Stimulated activated naive CD4-positive, alpha-beta T cell (primary cell): ENCODE measurements around the gene SYCP3.
A peak's percentile ranks its signal among the peaks of the same experiment; 100 is the strongest.
"Not testable (repeated sequence)": the region's sequence is repeated elsewhere in the genome, so short reads cannot be mapped to it uniquely, and the experiment has no call there.

Experiments used
- DNase-seq, 6 experiments: peaks; one replicate each; lab custom pipeline; 2025; lab: John Stamatoyannopoulos, UW

Gene SYCP3

GRCh38 chr12:101759396-101760047, 20.3 kb upstream of the SYCP3 start:
- DNase-seq: peak in 2 of 6 experiments; percentile 33 to 38

DNA sequence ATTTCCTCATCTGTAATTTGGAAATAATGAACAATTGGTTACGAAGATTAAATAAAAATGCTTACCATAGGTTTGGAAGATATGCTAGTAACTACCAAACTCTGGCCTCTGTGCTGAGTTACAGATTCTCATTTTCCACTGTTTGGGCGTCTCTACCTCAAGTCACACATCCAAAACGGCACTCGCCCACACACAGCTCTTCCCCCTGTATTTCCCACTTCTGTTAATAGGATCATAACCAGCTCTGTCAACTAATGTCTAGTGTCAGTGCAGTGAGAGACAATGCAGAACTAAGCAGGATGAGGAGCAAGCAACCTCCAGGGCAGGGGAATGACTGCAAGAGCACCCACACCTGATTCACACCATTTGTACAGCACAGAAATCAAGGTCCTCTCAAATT, 10.9 kb upstream of the SYCP3 start:
- DNase-seq: no peak

DNA sequence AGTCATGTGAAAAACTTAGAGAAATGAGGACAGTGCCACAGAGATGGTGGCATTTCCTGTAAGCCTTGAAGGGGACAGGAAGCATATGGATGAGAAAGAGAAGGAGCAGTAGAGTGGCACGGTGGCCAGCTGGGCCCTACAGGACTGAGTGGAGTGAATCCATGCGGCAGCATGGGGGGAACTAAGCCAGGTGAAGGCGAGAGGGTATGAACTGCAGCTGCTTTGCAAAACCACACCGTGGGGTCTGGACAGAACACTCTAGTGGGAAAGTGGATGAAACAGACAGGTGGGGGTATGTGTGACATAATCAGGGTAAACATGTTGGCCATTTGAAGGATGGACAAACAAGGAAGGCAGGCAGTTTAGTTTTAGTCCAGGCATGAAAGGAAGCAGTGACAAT, 10.4 kb upstream of the SYCP3 start:
- DNase-seq: no peak

DNA sequence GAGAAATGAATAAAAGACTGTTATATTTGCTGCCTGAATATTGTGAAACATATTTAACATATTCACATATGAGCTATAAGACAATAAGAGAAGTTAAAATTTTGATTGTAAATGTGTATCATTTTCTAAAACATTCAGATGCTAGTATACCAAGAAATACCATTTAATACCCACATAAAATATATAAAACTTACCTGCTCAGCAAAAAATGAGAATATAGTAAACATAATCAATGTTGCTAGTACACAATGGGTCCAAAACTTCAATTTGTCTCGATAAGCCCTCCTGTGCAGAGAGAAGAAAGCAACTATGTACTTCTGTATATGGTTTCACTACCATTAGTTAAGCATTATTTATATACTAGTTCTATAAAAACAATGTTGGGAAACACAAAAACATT, 9.6 kb upstream of the SYCP3 start:
- DNase-seq: no peak

DNA sequence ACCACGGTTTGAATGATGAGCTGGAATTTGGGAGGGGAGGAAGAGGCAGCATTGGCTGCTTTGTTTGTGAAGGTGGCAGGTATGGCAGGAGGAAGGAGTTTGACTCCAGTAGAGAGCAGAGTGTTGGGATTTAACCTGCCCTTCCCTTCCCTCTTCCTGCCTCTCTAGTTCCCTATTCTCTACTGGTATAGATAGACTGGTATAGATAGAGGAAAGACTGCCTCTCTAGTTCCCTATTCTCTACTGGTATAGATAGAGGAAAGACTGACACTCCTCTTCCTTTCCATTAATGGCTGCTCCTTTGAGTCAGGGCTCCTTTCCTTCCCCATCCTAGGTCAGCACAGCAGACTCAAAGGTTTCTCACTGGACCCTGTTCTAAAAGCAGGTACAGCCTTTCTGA, 8.4 kb upstream of the SYCP3 start:
- DNase-seq: no peak

DNA sequence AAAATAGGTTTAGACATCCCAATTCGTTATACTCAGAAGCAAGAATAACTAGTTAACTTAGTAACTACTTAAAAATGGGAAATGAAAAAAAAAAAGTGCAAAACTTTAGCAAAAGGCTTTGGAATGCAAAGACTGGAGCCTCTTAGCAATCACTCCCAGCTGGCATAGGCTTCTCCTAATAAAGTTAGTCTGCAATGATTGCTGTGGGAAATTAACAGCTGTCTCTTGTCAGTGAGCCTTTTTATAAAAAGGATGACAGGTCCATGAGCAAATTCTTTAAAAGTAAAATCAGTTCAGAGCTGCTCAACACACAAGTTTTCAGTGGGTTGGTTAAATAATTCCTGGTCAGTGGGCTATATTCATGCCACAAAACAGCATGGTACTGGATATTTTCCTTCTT, 7.4 kb upstream of the SYCP3 start:
- no peak for DNase-seq

GRCh38 chr12:101746196-101746595, 6.9 kb upstream of the SYCP3 start:
- DNase-seq: no peak

DNA sequence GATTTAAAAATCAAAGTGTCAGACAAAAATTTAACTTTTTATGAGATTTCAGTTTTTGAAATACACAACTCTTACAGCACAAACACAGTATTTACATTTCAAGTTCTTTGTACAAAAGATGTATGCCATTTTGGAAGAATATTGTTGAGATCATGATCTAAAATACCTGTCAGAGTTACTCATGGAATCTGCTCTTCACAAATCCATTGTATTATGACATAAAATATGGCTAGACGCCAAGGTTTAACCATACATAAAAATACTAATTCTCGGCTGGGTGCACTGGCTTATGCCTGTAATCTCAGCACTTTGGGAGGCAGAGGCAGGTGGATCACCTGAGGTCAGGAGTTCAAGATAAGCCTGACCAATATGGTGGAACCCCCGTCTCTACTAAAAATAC, 6.2 kb upstream of the SYCP3 start:
- DNase-seq: no peak

DNA sequence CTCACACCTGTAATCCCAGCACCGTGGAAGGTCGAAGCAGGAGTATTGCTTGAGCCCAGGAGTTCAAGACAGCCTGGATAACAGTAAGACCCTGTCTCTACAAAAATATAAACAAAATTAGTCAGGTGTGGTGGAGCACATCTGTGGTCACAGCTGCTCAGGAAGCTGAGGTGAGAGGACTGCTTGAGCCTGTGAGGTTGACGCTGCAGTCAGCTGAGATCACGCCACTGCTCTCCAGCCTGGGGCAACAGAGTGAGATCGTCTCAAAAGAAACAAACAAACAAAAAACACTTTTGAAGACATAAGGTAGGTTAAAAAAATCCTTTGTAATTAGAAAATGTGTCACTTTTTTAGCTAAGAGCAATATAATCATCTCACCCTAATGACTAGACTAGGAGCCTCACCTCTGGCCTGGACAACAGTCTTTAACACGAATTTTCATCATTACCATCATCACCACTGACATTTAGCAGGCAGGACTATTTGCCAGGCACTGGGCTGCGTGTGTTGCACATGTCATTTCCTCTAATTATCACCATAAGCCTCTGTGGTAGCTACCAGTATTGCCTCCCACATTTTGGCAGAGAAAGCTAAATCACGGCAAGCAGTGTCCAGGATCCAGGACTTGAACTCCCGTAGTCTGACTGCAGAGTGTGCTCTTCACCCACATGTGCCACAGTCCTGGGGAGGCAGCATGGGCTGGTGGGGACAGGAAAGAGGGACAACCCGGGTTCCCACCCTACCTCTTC, 4.6 kb upstream of the SYCP3 start:
- DNase-seq: no peak

- no peak for DNase-seq
Observed at GRCh38 chr12:101743242-101743641, 4.0 kb upstream of the SYCP3 start.

GRCh38 chr12:101740980-101741379, 1.7 kb upstream of the SYCP3 start:
- DNase-seq: no peak

GRCh38 chr12:101740566-101740965, 1.3 kb upstream of the SYCP3 start:
- DNase-seq: no peak

DNA sequence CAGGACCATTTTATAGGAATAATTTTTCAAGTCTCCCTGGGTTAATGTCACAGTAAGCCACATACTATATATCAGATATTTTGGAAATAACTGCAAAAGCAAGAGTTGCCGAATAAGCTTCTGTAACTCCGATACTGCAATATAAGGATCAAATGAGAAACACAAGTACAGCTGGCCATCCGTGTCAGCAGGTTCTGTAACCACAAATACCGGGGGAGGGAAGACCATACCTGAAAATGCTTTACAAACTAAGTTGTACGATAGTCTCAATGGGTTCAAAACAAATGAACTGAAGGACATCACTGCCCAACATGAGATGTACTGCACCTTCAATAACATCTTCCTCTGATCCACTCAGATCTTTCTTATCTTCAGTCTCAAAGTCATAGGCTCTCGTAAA, 1.8 kb downstream of the SYCP3 start:
- no peak for DNase-seq

- DNase-seq: not testable (repeated sequence)
Observed at GRCh38 chr12:101734482-101734881, 4.8 kb downstream of the SYCP3 start.

GRCh38 chr12:101733166-101733565, 6.1 kb downstream of the SYCP3 start:
- no peak for DNase-seq

DNA sequence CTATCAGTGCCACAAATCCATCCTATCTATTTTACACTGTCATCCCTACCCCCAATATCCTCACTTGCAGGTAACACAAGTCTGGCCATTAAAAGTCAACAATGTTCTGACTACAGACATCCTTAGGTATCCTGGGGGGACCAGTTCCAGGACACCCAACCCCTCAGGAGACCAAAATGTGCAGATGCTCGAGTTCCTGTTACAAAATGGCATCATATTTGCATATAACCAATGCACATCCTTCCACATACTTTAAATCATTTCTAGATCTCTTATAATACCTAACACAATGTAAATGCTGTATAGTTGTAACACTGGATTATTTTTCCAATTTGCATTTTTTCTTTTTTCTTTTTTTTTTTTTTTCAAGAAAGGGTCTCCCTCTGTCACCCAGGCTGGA, 6.9 kb downstream of the SYCP3 start:
- DNase-seq: no peak

DNA sequence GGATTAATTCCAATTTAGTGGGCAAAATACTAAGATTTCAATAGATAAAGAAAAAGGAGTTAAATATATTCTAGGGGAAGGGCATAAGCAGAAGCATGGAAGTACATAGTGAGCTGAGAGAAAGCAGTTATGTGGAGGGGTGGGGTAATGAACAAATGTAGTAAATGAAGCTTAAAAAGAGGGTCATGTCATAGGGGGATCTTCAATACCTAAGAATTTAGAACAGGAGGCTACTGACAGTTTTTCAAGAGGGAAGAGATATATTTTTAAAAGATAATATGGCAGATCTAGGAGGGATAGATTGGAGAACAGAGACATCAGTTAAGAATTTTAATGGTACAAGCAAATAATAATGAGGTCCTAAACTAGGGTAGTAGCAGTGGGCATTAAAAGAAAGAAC, 9.4 kb downstream of the SYCP3 start:
- DNase-seq: no peak

DNA sequence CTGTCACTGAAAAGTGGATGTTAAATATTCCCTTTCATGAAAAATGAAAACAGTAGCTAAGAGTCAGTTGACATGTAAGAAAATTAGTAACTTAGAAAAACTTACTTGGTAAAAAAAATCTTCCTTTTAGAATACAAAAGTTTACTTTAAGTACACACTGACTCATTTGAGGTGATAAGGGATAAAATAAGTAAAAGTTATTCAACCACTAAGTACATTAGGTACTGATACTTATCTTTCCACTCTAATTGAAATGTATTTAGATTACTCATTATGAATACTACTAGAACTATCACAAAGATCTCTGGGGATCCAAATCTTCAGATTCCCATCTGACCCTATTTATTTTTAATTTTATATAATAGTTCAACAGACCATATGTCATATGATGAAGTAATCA, 12.2 kb downstream of the SYCP3 start:
- DNase-seq: no peak

DNA sequence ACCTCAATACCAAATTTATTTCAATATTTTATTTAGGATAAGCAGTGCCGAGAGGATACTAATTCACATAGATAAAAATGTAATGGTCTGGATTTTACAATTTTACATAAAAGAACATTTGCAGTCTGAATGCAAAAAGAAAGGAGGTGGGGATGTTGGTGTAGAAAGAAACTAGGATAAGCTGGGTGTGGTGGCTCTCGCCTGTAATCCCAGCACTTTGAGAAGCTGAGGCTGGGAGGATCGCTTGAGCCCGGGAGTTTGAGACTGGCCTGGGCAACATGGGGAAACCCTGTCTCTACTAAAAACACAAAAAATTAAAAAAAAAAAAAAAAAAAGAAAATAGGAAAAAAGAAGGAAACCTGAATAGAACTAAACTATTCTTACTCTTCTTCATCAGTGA, 16.9 kb downstream of the SYCP3 start:
- DNase-seq: no peak

- DNase-seq: no peak
Observed at GRCh38 chr12:101720118-101720517, 19.1 kb downstream of the SYCP3 start.

DNA sequence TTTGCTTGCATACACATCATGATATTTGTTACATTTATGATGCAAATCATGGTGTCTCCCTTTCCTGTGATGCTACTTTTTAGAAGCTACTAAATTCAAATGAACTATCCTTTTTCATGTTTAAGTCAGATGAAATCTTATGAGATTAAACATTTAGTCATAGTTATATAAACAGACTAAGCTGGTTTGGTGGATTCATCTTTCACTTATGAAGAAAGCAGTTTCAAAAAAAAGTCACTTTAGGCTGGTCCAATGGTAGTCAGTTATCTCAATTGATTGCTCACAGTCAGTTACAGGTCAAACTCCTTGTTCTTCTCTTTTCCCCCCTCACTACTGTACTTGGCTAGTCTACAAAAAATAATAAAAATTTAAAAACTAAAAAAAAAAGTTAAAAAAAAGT, 19.7 kb downstream of the SYCP3 start:
- no peak for DNase-seq

- DNase-seq: no peak
Observed at GRCh38 chr12:101714877-101715444, 24.3 kb downstream of the SYCP3 start.

GRCh38 chr12:101713930-101714329, 25.3 kb downstream of the SYCP3 start:
- DNase-seq: no peak
